H1 (cell line): ENCODE measurements around the gene SGCD. TPM values are rescaled to one million over a fixed set of nuclear protein-coding genes. Genes with fewer than 3 reads are reported as not detected.

Experiments
- CHD7 ChIP-seq: fragments of 300-600 bp; sonication (generic); IDR thresholded peaks from 2 replicates; pipeline ENCODE4 v1.7.1; 2012; ENCODE audit warnings: low read length, moderate library complexity, mild to moderate bottlenecking, inconsistent platforms; ENCODE audit not compliant: insufficient replicate concordance
- SIRT6 ChIP-seq: IDR thresholded peaks from one replicate; pipeline ENCODE4 v1.7.1; 2012; ENCODE audit warnings: low read length, inconsistent platforms
- polyA plus RNA-seq, 7 experiments: library from polyadenylated mRNA; depleted of rRNA in 3 of 7; stranded (reverse) in 5 of 7; unstranded in 2 of 7; fragments of >200 nt in 5 of 7; fragments of 200-250 nt in 2 of 7; gene quantifications; 1 replicate in 5 of 7; 2 replicates in 1 of 7; 4 replicates in 1 of 7; pipeline versions ENCODE4 v1.2.1 to v1.2.3, GENCODE V29; 2011 to 2013; ENCODE audit warnings: missing spikeins in 2 of 7, mixed read lengths in 2 of 7
- total RNA-seq: library from RNA; stranded (reverse); fragmentation: NEBNext Ultra II Directional; extraction: Animal tissue kit (Norgen Biotek cat#: 25700); gene quantifications from 2 replicates; pipeline ENCODE4 v1.2.1, GENCODE V29; 2021

Gene SGCD
- total and polyA plus RNA-seq, 2 of the 8 experiments (the other 6 are each of a cell fraction or from before 2014, with no cell fraction given) = 0.04 to 0.08 TPM

- TF ChIP-seq SIRT6 (no peak), CHD7 (no peak)
Measured at GRCh38 chr5:156654444-156654843, 327.5 kb downstream of the SGCD start (continued).
